Measurements from ENCODE around the gene DGKB.

DGKB gene

DNA sequence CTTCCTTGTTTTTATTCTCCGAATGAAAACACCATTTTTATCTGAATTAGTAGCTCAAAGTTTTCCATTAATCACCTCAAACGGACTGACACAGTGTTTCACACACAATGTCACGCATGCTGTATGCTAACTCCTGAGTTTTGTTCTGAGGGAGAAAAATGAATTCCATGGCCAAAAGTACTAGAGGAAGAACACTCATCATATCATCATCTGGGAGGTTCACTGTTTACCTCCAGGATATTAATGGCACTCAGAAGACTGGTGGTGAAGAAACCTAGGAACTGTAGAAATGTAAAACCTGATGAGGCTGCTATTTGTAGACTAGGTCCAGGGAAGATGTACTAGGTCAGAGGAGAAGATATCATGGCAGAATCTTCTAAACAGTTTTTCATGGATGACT is 517.5 kb downstream of the DGKB start:
- TF ChIP-seq, protein P1, sequence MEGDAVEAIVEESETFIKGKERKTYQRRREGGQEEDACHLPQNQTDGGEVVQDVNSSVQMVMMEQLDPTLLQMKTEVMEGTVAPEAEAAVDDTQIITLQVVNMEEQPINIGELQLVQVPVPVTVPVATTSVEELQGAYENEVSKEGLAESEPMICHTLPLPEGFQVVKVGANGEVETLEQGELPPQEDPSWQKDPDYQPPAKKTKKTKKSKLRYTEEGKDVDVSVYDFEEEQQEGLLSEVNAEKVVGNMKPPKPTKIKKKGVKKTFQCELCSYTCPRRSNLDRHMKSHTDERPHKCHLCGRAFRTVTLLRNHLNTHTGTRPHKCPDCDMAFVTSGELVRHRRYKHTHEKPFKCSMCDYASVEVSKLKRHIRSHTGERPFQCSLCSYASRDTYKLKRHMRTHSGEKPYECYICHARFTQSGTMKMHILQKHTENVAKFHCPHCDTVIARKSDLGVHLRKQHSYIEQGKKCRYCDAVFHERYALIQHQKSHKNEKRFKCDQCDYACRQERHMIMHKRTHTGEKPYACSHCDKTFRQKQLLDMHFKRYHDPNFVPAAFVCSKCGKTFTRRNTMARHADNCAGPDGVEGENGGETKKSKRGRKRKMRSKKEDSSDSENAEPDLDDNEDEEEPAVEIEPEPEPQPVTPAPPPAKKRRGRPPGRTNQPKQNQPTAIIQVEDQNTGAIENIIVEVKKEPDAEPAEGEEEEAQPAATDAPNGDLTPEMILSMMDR (IDR thresholded peaks at IDR 0.05; ENCODE audit: low read depth, low read length): no peak
- H3K4me3 ChIP-seq (ENCODE audit: low read depth, low read length): no peak overlapping the region

DNA sequence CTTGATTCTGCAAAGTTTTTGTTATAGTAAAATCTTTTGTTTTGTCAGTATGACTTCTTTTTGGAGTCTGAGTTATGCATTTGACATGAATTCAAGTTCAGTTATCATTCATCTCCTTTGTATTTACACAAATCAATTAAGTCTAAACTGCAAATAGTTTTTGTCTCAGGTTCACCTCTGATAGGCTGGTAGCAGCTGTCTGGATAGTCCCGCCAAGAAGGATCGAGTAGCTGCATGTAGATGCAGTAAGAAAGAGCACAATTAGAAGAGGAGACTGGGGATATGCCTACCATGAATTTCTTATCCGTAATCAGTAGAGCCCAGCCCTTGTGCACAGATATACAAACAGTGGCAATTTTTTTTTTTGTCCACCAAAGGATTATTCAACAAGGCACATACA is 520.6 kb downstream of the DGKB start:
- H3K4me3 ChIP-seq (ENCODE audit: low read depth, low read length): no peak overlapping the region
- TF ChIP-seq, protein P1 (IDR thresholded peaks at IDR 0.05; ENCODE audit: low read depth, low read length): no peak

DNA sequence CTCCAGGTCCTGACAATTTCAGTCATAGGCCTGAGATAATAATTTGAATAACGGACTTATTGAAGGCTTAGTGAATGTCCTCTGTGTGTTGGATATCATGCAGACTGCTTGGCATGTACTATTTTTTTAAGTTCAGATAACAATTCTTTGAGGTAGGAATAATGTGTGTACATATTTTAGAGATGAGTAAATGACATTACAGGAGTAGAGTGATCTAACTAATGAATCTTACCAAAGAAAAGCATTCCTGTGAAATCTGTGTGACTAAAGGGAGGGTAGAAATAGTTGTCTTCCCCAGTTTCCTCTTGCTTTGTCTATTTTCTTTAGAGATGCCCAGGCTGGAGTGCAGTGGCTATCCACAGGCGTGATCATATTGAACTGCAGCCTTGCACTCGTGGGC is 521.2 kb downstream of the DGKB start:
- H3K4me3 ChIP-seq (ENCODE audit: low read depth, low read length): no peak overlapping the region

DNA sequence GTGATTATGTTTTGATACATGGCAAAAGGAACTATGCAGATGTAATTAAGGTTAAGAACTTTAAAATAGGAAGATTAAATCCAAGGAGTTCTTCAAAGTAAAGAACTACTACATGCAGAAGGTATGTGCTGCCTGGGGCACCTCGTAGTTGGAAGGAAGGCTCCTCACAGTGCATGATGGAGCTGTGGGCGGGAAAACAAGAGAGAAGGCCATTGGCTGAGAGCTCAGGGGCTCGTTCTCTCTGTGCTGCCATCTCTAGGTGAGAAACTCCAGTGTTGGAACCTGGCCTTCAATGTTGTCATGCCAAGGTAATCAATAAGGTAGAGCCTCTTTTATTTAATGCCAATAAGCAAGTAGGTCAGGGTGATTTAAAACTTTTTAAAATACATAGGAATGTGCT is 521.7 kb downstream of the DGKB start:
- TF ChIP-seq, protein P1 (IDR thresholded peaks at IDR 0.05; ENCODE audit: low read depth, low read length): no peak
- H3K4me3 ChIP-seq (ENCODE audit: low read depth, low read length): no peak overlapping the region

More for the DNA sequence above, 521.2 kb downstream of the DGKB start:
- TF ChIP-seq, protein P1 (IDR thresholded peaks at IDR 0.05; ENCODE audit: low read depth, low read length): no peak

DNA sequence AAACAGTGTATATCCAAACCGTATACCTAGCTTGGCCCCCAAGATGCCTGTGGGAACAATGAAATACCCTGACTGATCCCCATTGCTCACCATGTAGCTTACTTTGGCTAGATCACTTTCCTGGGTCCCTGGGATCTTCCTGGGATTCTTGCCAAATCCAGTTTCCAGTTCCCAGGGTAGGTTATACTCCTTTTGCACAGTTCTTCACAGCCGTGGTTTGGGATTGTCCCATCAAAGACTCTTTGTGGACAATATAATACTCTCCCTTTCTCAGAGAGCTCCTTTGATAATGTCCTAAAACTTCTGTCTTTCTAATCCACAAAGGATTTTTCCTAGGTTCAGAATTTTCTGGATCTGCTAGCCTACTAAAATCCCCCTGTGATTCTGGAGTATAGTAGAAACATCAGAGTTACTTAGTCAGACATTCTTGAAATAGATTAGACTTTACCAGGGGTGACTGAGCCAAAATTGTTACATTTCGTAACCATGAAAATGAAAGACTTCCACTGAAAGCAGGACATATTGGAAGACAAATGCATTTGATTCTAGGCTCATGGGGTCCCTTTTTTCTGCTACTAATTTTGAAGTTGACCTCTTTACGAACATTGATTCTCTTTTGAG is 524.8 kb downstream of the DGKB start:
- TF ChIP-seq, protein P1 (IDR thresholded peaks at IDR 0.05; ENCODE audit: low read depth, low read length): no peak
- H3K4me3 ChIP-seq (ENCODE audit: low read depth, low read length): no peak overlapping the region

DNA sequence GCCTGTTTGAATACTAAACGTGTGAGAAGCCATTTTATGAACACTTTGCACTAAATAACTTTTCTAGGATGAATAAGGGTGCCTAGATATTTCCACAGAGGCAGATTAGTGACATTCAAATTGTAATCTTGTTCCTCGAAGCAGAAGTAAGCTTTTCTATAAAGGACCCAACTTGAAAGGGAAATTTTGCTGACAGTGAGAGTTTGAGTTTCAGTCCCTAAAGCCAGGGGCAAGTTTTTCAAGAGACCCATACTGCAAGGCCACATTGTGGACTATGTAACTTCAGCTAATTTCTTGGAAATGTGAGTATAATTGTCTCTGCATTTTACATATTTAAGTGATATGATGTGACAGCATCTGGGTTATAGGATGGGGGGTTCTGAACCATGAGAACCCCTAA is 525.8 kb downstream of the DGKB start:
- no peak overlapping the region for H3K4me3 ChIP-seq (ENCODE audit: low read depth, low read length)
- TF ChIP-seq, protein P1 (IDR thresholded peaks at IDR 0.05; ENCODE audit: low read depth, low read length): no peak

DNA sequence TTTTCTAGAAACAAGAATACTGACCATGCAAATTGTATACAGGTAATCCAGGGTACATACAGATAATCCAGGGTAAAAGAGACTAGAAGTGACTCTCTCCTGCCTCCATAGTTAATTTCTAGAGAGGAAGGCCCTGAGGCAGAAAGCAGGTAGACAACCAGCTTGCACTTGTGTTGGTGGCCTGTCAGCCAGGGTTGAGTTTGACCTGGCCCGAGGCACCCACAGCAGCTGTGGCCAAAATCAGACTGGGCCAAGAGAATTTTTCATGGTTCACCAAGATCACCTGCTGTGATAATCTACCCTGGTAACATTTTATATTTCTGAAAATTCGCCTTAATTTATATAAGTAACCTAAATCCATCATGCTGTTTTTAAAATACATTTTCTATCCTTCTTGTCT is 526.6 kb downstream of the DGKB start:
- H3K4me3 ChIP-seq (ENCODE audit: low read depth, low read length): no peak overlapping the region
- TF ChIP-seq, protein P1 (IDR thresholded peaks at IDR 0.05; ENCODE audit: low read depth, low read length): no peak

All from WI38 (cell line).